ENCODE results near the gene AOAH. TPM values are rescaled to one million over a fixed set of nuclear protein-coding genes. Genes with fewer than 3 reads are reported as not detected.

AOAH gene
- total and polyA plus RNA-seq, 2 donors from 2014 or later, result 2.7 to 24.7 TPM

DNA sequence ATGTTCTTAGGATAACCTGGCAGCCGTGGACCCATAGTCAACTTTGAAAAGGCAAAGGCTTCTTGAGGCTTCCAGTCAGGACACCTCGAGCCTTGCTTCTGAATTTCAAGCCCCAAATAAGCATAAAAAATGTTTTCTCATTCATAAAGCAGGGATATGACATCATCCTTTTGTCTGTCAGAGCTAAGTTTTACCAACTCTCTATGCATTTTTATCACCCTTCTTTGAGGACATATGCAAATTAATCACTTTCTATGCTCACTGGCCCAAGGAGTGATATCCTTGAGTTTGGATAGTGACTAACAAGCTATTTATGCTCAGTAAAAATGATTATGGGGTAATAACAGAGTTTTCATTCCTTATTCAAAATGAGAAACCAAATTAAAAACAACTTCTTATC is 175.3 kb downstream of the AOAH start:
- DNase-seq, result no peak
- FAIRE-seq, result no peak

DNA sequence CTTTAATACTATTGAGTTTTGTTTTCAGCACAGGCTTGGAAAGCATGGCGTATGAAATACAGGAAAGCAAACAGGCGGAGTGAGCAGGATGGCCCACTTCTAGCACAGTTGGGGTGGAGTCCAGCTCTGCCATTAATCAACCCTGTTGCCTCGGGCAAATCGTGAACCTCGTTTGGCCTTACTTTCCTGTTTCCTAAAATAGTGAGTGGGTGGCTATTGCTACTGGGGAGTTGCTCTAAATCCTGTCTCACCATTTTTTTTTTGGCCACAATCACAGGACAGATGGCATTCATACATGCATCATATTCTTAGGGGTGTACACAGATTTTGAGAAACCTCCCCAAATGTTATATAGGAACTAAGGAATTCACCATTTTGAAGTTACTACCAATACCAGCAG is 176.9 kb downstream of the AOAH start:
- H3K4me1 ChIP-seq (ENCODE audit: control insufficient read depth in 2 of 3, insufficient read depth in 2 of 3, low read depth in 1 of 3, low read length in 3 of 3), result no peaks in the 10 kb centered on the region
- no peak overlapping the region for H3K27ac ChIP-seq (ENCODE audit: low read depth in 2 of 2, low read length in 2 of 2)
- H3K4me3 ChIP-seq (ENCODE audit: low read length in 3 of 3), result no peak overlapping the region
- no peaks in the 10 kb centered on the region for H3K36me3 ChIP-seq (ENCODE audit: control insufficient read depth in 2 of 3, insufficient read depth in 3 of 3, low read length in 3 of 3)
- intact Hi-C loops (cut with DNase I), result no loop called here
- peak in 1 of 5 donors; percentile 25 for DNase-seq
- no peaks in the 10 kb centered on the region for H3K27me3 ChIP-seq (ENCODE audit: control insufficient read depth, insufficient read depth, low read length)
- no peak overlapping the region for H3K9ac ChIP-seq (ENCODE audit: low read length in 3 of 3)
- TF ChIP-seq, protein P1, sequence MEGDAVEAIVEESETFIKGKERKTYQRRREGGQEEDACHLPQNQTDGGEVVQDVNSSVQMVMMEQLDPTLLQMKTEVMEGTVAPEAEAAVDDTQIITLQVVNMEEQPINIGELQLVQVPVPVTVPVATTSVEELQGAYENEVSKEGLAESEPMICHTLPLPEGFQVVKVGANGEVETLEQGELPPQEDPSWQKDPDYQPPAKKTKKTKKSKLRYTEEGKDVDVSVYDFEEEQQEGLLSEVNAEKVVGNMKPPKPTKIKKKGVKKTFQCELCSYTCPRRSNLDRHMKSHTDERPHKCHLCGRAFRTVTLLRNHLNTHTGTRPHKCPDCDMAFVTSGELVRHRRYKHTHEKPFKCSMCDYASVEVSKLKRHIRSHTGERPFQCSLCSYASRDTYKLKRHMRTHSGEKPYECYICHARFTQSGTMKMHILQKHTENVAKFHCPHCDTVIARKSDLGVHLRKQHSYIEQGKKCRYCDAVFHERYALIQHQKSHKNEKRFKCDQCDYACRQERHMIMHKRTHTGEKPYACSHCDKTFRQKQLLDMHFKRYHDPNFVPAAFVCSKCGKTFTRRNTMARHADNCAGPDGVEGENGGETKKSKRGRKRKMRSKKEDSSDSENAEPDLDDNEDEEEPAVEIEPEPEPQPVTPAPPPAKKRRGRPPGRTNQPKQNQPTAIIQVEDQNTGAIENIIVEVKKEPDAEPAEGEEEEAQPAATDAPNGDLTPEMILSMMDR (IDR thresholded peaks at IDR 0.05; ENCODE audit: borderline replicate concordance, extremely low read depth, insufficient read depth), result no peak
- no peak for FAIRE-seq
- H3K9me3 ChIP-seq (ENCODE audit: control insufficient read depth in 2 of 3, insufficient read depth in 1 of 3, low read length in 3 of 3), result no peaks in the 10 kb centered on the region

More for the DNA sequence above, 175.3 kb downstream of the AOAH start:
- TF ChIP-seq, protein P1 (IDR thresholded peaks at IDR 0.05; ENCODE audit: borderline replicate concordance, extremely low read depth, insufficient read depth), result no peak
- no peaks in the 10 kb centered on the region for H3K4me1 ChIP-seq (ENCODE audit: control insufficient read depth in 2 of 3, insufficient read depth in 2 of 3, low read depth in 1 of 3, low read length in 3 of 3)
- H3K27me3 ChIP-seq (ENCODE audit: control insufficient read depth, insufficient read depth, low read length), result no peaks in the 10 kb centered on the region
- H3K9me3 ChIP-seq (ENCODE audit: control insufficient read depth in 2 of 3, insufficient read depth in 1 of 3, low read length in 3 of 3), result no peaks in the 10 kb centered on the region
- H3K9ac ChIP-seq (ENCODE audit: low read length in 3 of 3), result no peak overlapping the region
- no peak overlapping the region for H3K27ac ChIP-seq (ENCODE audit: low read depth in 2 of 2, low read length in 2 of 2)
- intact Hi-C loops (cut with DNase I), result no loop called here
- H3K4me3 ChIP-seq (ENCODE audit: low read length in 3 of 3), result no peak overlapping the region
- no peaks in the 10 kb centered on the region for H3K36me3 ChIP-seq (ENCODE audit: control insufficient read depth in 2 of 3, insufficient read depth in 3 of 3, low read length in 3 of 3)

DNA sequence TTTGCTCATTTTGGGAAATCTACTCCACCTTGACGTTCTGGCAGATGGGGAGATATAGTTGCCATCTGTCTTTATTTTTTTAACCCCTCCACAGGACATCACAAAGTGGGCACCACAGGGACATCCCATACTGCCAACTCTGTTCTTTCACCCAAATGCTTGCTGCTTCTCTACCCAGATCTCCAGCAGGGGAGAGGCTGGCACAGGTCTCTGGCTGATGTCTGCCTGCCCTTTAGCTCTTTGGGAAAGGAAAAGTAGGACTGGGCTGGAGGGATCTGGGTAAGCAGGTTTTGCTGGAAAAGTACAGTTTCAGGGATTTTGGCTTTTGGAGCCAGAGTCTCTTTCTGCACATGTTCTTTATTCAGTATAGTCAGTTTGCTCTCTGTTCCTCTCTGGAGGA is 178.0 kb downstream of the AOAH start:
- Histone ChIP-seq H3K36me3 (ENCODE audit: control insufficient read depth in 2 of 3, insufficient read depth in 3 of 3, low read length in 3 of 3) (no peaks in the 10 kb centered on the region), H3K9ac (ENCODE audit: low read length in 3 of 3) (no peak overlapping the region), H3K27ac (ENCODE audit: low read depth in 2 of 2, low read length in 2 of 2) (no peak overlapping the region), H3K9me3 (ENCODE audit: control insufficient read depth in 2 of 3, insufficient read depth in 1 of 3, low read length in 3 of 3) (no peaks in the 10 kb centered on the region), H3K27me3 (ENCODE audit: control insufficient read depth, insufficient read depth, low read length) (no peaks in the 10 kb centered on the region), H3K4me3 (ENCODE audit: low read length in 3 of 3) (no peak overlapping the region), H3K4me1 (ENCODE audit: control insufficient read depth in 2 of 3, insufficient read depth in 2 of 3, low read depth in 1 of 3, low read length in 3 of 3) (no peaks in the 10 kb centered on the region)
- intact Hi-C loops (cut with DNase I), result no loop called here
- FAIRE-seq (no peak), DNase-seq (no peak)
- TF ChIP-seq, protein P1 (IDR thresholded peaks at IDR 0.05; ENCODE audit: borderline replicate concordance, extremely low read depth, insufficient read depth), result no peak

DNA sequence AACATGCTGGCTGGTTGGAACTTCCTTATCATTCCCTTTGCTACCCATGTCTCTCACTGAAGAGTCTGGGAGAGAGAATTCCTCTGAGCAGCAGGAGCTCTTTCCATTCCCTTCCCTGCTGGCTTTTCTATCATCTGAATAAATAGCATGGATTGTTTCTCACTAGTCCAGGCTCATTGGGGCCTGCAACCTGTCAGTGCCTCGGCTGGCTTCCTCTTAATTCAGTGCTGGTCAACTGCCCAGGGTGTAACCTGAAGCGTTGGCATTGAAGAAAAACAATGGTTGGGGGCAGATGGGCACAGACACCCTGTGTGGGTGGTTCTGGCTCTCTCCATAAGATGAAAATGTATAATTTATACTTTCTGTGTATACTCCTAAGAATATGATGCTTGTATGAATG is 179.0 kb downstream of the AOAH start:
- intact Hi-C loops (cut with DNase I), result no loop called here
- no peak for DNase-seq
- no peaks in the 10 kb centered on the region for H3K36me3 ChIP-seq (ENCODE audit: control insufficient read depth in 2 of 3, insufficient read depth in 3 of 3, low read length in 3 of 3)
- no peaks in the 10 kb centered on the region for H3K27me3 ChIP-seq (ENCODE audit: control insufficient read depth, insufficient read depth, low read length)
- no peaks in the 10 kb centered on the region for H3K4me1 ChIP-seq (ENCODE audit: control insufficient read depth in 2 of 3, insufficient read depth in 2 of 3, low read depth in 1 of 3, low read length in 3 of 3)
- no peak for FAIRE-seq
- TF ChIP-seq, protein P1 (IDR thresholded peaks at IDR 0.05; ENCODE audit: borderline replicate concordance, extremely low read depth, insufficient read depth), result no peak
- no peaks in the 10 kb centered on the region for H3K9me3 ChIP-seq (ENCODE audit: control insufficient read depth in 2 of 3, insufficient read depth in 1 of 3, low read length in 3 of 3)
- H3K27ac ChIP-seq (ENCODE audit: low read depth in 2 of 2, low read length in 2 of 2), result no peak overlapping the region
- H3K4me3 ChIP-seq (ENCODE audit: low read length in 3 of 3), result no peak overlapping the region
- H3K9ac ChIP-seq (ENCODE audit: low read length in 3 of 3), result no peak overlapping the region

All from kidney (tissue), 14 donors.